Neural cell (in vitro differentiated cells): ENCODE measurements around the gene CLEC9A.

Source experiments
- CTCF ChIP-seq: fragments of 450-650 bp; IDR thresholded peaks from 2 replicates; pipeline ENCODE4 v1.5.1; 2014; ENCODE audit warnings: antibody characterized with exemption, mild to moderate bottlenecking, moderate library complexity; ENCODE audit not compliant: poor library complexity, severe bottlenecking
- EP300 ChIP-seq: fragments of 450-650 bp; conservative IDR thresholded peaks from 2 replicates; pipeline ENCODE4 v1.6.1; 2014; ENCODE audit warnings: antibody characterized with exemption, mild to moderate bottlenecking, moderate library complexity; ENCODE audit not compliant: poor library complexity, severe bottlenecking
- EZH2 ChIP-seq: fragments of 200-600, 300-800 bp; shearing (Covaris generic), sonication (generic); IDR thresholded peaks from 2 replicates; pipeline ENCODE4 v1.6.1; 2014; ENCODE audit warnings: antibody characterized with exemption, low read length, borderline replicate concordance, mild to moderate bottlenecking; ENCODE audit not compliant: insufficient read depth, poor library complexity, severe bottlenecking
- MXI1 ChIP-seq: fragments of 450-650 bp; conservative IDR thresholded peaks from 2 replicates; pipeline ENCODE4 v1.6.1; 2014; ENCODE audit warnings: antibody characterized with exemption, mild to moderate bottlenecking; ENCODE audit not compliant: poor library complexity, severe bottlenecking
- POLR2AphosphoS5 ChIP-seq: IDR thresholded peaks from 2 replicates; pipeline ENCODE4 v1.6.1; 2012
- TAF1 ChIP-seq: IDR thresholded peaks from 2 replicates; pipeline ENCODE4 v1.6.1; 2012; ENCODE audit warnings: low read depth

DNA sequence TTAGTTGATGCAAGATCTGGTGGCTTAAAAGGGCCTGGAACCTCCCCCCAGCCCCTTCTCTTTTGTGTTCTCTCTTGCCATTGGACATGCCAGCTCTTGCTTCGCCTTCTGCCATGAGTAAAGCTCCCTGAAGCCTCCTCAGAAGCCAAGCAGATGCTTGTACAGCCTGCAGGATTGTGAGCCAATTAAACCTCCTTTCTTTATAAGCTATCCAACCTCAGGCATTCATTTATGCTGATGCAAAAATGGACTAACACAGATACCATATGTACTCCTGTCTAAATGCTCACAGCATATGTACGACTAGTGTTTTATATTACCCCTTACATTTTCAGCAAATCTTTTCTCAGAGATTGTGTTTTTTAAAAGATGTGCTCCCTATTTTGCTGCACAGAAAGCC lies 41.6 kb downstream of the CLEC9A start:
- TF ChIP-seq EZH2 (no peak), CTCF (no peak), POLR2AphosphoS5 (no peak), TAF1 (no peak), EP300 (no peak), MXI1 (no peak)
